Ishikawa (cell line): ENCODE measurements around the gene ZBTB7C.

Experiments
- CEBPB ChIP-seq: IDR thresholded peaks from 2 replicates; pipeline ENCODE4 v1.6.1; 2012
- CREB1 ChIP-seq: IDR thresholded peaks from 2 replicates; pipeline ENCODE4 v1.6.1; 2012; ENCODE audit warnings: low read depth
- EGR1 ChIP-seq: IDR thresholded peaks from 2 replicates; pipeline ENCODE4 v1.6.1; 2012
- EP300 ChIP-seq: IDR thresholded peaks from 2 replicates; pipeline ENCODE4 v1.6.1; 2012; ENCODE audit warnings: borderline replicate concordance
- FOXM1 ChIP-seq: IDR thresholded peaks from 2 replicates; pipeline ENCODE4 v1.6.1; 2012; ENCODE audit warnings: low read depth, borderline replicate concordance
- NFIC ChIP-seq: IDR thresholded peaks from 2 replicates; pipeline ENCODE4 v1.6.1; 2012
- RAD21 ChIP-seq: IDR thresholded peaks from 2 replicates; pipeline ENCODE4 v1.6.1; 2012; ENCODE audit warnings: low read depth
- TAF1 ChIP-seq: IDR thresholded peaks from 2 replicates; pipeline ENCODE4 v1.6.1; 2012; ENCODE audit warnings: low read depth, mild to moderate bottlenecking
- TCF12 ChIP-seq: IDR thresholded peaks from 2 replicates; pipeline ENCODE4 v1.6.1; 2012; ENCODE audit warnings: low read depth
- TEAD4 ChIP-seq: IDR thresholded peaks from 2 replicates; pipeline ENCODE4 v1.6.1; 2012
- YY1 ChIP-seq: IDR thresholded peaks from 2 replicates; pipeline ENCODE4 v1.6.1; 2012; ENCODE audit warnings: low read depth
- ZBTB7A ChIP-seq: IDR thresholded peaks from 2 replicates; pipeline ENCODE4 v1.6.1; 2012; ENCODE audit warnings: low read depth
- TF ChIP-seq, protein P1 (sequence below): IDR thresholded peaks from 2 replicates; pipeline ENCODE4 v1.6.1; 2012
- TF ChIP-seq, protein P2 (sequence below): IDR thresholded peaks from 2 replicates; pipeline ENCODE4 v1.6.1; 2012; ENCODE audit warnings: low read depth, mild to moderate bottlenecking
- TF ChIP-seq, protein P3 (sequence below): IDR thresholded peaks from 2 replicates; pipeline ENCODE4 v1.6.1; 2012

Gene ZBTB7C

DNA sequence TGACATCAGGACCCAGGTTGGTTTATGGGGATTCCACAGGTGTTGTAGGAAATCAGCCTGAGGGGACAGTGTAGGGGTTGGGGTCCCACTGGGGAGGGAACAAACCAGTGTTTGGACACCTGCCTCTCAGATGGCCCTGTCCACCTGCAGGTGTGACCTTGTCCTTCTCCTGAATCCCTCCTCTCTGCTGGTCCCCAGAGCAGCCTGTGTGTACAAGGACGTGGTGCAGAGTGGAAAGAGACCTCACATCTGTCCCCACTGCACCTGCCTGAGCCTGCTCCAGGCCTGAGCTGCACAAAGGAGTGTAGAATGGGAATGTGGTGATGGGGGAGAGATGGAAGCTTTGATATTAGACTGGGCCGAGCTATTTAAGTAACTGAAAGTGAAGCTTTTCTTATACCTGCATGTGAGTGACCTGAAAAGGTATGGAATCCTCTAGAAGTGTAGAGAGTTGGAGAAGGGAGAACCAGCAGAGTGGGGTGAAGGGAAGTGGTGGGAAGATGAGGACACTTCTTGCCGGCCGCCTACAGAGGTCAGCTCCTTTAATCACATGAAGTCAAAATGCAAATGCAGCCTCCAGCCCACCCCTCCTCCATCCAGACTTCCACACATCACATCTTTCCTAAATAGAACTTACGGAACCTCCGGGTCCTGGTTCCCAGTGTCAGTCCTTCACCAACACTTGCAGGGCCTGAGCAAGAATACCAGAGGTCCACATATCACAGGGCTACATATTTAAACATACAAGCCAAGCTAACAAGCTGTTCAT lies 389.4 kb downstream of the ZBTB7C start:
- no peak for TF ChIP-seq TAF1
- TF ChIP-seq ZBTB7A, result no peak
- TF ChIP-seq, protein P1, sequence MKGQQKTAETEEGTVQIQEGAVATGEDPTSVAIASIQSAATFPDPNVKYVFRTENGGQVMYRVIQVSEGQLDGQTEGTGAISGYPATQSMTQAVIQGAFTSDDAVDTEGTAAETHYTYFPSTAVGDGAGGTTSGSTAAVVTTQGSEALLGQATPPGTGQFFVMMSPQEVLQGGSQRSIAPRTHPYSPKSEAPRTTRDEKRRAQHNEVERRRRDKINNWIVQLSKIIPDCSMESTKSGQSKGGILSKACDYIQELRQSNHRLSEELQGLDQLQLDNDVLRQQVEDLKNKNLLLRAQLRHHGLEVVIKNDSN, result no peak
- TF ChIP-seq YY1, result no peak
- TF ChIP-seq NFIC, result no peak
- TF ChIP-seq EP300, result no peak
- TF ChIP-seq RAD21, result no peak
- TF ChIP-seq, protein P2, sequence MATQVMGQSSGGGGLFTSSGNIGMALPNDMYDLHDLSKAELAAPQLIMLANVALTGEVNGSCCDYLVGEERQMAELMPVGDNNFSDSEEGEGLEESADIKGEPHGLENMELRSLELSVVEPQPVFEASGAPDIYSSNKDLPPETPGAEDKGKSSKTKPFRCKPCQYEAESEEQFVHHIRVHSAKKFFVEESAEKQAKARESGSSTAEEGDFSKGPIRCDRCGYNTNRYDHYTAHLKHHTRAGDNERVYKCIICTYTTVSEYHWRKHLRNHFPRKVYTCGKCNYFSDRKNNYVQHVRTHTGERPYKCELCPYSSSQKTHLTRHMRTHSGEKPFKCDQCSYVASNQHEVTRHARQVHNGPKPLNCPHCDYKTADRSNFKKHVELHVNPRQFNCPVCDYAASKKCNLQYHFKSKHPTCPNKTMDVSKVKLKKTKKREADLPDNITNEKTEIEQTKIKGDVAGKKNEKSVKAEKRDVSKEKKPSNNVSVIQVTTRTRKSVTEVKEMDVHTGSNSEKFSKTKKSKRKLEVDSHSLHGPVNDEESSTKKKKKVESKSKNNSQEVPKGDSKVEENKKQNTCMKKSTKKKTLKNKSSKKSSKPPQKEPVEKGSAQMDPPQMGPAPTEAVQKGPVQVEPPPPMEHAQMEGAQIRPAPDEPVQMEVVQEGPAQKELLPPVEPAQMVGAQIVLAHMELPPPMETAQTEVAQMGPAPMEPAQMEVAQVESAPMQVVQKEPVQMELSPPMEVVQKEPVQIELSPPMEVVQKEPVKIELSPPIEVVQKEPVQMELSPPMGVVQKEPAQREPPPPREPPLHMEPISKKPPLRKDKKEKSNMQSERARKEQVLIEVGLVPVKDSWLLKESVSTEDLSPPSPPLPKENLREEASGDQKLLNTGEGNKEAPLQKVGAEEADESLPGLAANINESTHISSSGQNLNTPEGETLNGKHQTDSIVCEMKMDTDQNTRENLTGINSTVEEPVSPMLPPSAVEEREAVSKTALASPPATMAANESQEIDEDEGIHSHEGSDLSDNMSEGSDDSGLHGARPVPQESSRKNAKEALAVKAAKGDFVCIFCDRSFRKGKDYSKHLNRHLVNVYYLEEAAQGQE, result no peak
- no peak for TF ChIP-seq TEAD4
- no peak for TF ChIP-seq EGR1
- TF ChIP-seq, protein P3, sequence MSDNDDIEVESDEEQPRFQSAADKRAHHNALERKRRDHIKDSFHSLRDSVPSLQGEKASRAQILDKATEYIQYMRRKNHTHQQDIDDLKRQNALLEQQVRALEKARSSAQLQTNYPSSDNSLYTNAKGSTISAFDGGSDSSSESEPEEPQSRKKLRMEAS, result no peak

DNA sequence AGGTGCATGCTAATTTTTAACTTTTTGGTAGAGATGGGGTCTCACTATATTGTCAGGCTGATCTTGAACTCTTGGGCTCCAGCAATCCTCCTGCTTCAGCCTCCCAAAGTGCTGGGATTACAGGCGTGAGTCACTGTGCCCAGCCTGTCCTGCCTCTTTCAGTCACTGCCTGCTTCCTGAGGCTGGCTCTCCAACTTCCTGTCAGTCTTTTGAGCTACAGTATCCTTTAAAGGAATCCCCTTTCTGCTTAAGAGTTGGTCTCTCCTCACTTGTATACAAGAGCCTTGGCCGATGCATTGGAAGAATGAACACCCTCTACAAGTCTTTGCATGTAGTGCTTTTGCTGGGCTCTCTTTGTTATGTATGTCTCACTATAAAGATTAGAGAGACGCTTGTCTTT lies 390.3 kb downstream of the ZBTB7C start:
- TF ChIP-seq RAD21 (no peak), CEBPB (no peak), TAF1 (no peak), TCF12 (no peak), TEAD4 (no peak), CREB1 (no peak), EP300 (no peak)
- TF ChIP-seq, protein P1, result no peak
- TF ChIP-seq, protein P3, result no peak

DNA sequence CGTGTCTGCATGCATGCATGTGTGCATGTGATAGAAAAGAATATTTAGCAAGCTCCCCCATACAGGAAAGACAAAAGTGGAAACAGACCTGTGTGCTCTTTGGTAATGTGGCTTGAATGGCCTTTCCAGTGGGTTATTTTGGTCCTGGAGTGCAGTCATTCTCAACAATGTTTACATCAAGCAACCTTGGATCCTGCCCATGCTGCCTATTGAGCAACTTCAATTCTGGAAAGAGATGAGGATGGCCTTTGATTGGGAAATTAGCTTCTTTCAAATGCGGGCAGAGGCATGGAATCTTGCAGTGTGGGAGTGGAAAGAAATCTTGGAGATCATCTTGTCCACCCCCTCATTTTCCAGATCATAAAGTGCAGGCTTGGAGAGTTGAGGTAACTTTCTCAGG lies 391.5 kb downstream of the ZBTB7C start:
- TF ChIP-seq, protein P2, result no peak
- TF ChIP-seq, protein P1, result no peak
- no peak for TF ChIP-seq TEAD4
- TF ChIP-seq EGR1, result no peak
- TF ChIP-seq CREB1, result no peak
- no peak for TF ChIP-seq TAF1
- TF ChIP-seq ZBTB7A, result no peak
- TF ChIP-seq FOXM1, result no peak
- no peak for TF ChIP-seq TCF12
- TF ChIP-seq, protein P3, result no peak
- TF ChIP-seq YY1, result no peak
- no peak for TF ChIP-seq RAD21
- no peak for TF ChIP-seq CEBPB
- no peak for TF ChIP-seq EP300
- TF ChIP-seq NFIC, result no peak

DNA sequence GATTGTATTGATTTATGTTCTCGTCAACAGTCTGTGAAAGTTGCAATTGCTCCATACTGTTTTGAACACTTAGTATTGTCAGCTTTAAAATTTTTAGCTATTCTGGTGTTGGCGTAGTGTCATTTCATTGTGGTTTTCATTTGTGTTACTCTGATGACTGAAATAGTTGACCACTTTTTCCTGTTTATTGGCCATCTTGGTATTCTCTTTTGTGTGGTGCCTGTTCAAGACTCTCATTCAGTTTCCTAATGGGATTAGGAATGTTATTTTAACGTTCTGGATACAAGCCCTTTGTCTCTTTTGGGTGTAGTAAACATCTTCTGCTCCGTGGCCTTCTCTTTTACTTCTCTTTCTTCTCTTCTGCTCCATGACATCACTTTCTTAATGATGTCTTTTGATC lies 396.0 kb downstream of the ZBTB7C start:
- no peak for TF ChIP-seq EP300
- no peak for TF ChIP-seq ZBTB7A
- TF ChIP-seq CREB1, result no peak
- TF ChIP-seq CEBPB, result no peak
- no peak for TF ChIP-seq TAF1
- no peak for TF ChIP-seq NFIC

DNA sequence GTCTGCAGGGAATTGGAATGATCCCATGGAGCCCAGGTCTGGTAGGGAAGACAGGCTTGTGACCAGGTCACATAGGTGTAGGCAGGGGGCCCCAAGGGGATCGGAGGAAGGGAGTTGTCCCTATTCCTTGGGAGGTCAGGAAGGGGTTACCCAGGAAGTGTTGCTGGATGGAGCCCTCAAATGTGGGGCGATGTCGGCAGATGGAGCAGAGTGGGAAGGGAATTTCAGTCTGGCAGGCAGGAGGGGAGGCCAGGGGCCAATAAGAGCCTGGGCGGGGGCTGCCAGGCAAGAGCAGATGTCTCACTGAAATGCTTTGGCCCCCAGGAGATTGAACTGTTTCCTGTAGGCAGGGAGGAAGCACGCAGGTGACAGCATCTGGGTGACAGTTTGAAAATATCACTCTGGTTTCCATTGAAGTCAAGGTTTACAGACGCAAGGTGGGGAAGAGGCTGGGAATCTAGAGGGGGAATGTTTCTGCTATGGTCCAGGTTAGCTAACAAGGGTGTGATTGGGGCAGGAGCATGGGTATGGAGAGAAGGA lies 397.2 kb downstream of the ZBTB7C start:
- TF ChIP-seq, protein P2, result no peak
- no peak for TF ChIP-seq ZBTB7A
- no peak for TF ChIP-seq TAF1
- no peak for TF ChIP-seq RAD21
- no peak for TF ChIP-seq YY1
- TF ChIP-seq TCF12, result no peak
- TF ChIP-seq EP300, result no peak
- TF ChIP-seq NFIC, result no peak
- no peak for TF ChIP-seq EGR1
- TF ChIP-seq CREB1, result no peak
- no peak for TF ChIP-seq FOXM1
- TF ChIP-seq, protein P1, result no peak
